Mesendoderm (in vitro differentiated cells): Measurements from ENCODE around the gene KAT8.
A peak's percentile ranks its signal among the peaks of the same experiment; 100 is the strongest.
"Not testable (repeated sequence)": the region's sequence is repeated elsewhere in the genome, so short reads cannot be mapped to it uniquely, and the experiment has no call there.

Source experiments
- DNase-seq: peaks from one replicate; pipeline ENCODE4 v3.0.0; 2013
- H2AK5ac ChIP-seq: 2 replicates; pipeline ENCODE4 v1.6.1; 2013; ENCODE audit warnings: low read length, inconsistent platforms
- H2BK120ac ChIP-seq: 2 replicates; pipeline ENCODE4 v1.6.1; 2013; ENCODE audit warnings: low read depth, mild to moderate bottlenecking, low read length, moderate library complexity, mixed read lengths
- H2BK15ac ChIP-seq: replicated peaks from 2 replicates; pipeline ENCODE4 v1.6.1; 2013; ENCODE audit warnings: low read depth, mild to moderate bottlenecking, moderate library complexity
- H2BK5ac ChIP-seq: 2 replicates; pipeline ENCODE4 v1.6.1; 2013; ENCODE audit warnings: low read length, inconsistent platforms
- H3K18ac ChIP-seq: 2 replicates; pipeline ENCODE4 v1.6.1; 2013; ENCODE audit warnings: mild to moderate bottlenecking, low read length, mixed read lengths
- H3K23ac ChIP-seq: one replicate; pipeline ENCODE4 v1.6.1; 2013; ENCODE audit warnings: low read length
- H3K27ac ChIP-seq: 2 replicates; pipeline ENCODE4 v1.5.1; 2013; ENCODE audit warnings: low read depth, mild to moderate bottlenecking, inconsistent platforms, low read length, moderate library complexity
- H3K27me3 ChIP-seq: 2 replicates; pipeline ENCODE4 v1.6.1; 2013; ENCODE audit warnings: low read length, control low read depth, mild to moderate bottlenecking, inconsistent platforms; ENCODE audit not compliant: insufficient read depth, poor library complexity
- H3K36me3 ChIP-seq: 2 replicates; pipeline ENCODE4 v1.6.1; 2013; ENCODE audit warnings: low read length, inconsistent platforms; ENCODE audit not compliant: control insufficient read depth, insufficient read depth
- H3K4ac ChIP-seq: one replicate; pipeline ENCODE4 v1.6.1; 2013; ENCODE audit warnings: low read depth, mild to moderate bottlenecking, low read length, moderate library complexity
- H3K4me1 ChIP-seq: 2 replicates; pipeline ENCODE4 v1.6.1; 2013; ENCODE audit warnings: low read depth, low read length, inconsistent platforms; ENCODE audit not compliant: control insufficient read depth
- H3K4me2 ChIP-seq: 2 replicates; pipeline ENCODE4 v1.6.1; 2013; ENCODE audit warnings: low read length
- H3K4me3 ChIP-seq: 2 replicates; pipeline ENCODE4 v1.5.1; 2013; ENCODE audit warnings: mild to moderate bottlenecking, low read length
- H3K56ac ChIP-seq: one replicate; pipeline ENCODE4 v1.6.1; 2013; ENCODE audit warnings: low read length
- H3K79me1 ChIP-seq: 2 replicates; pipeline ENCODE4 v1.6.1; 2013; ENCODE audit warnings: low read length, inconsistent platforms
- H3K79me2 ChIP-seq: 2 replicates; pipeline ENCODE4 v1.6.1; 2013; ENCODE audit warnings: mild to moderate bottlenecking, low read length; ENCODE audit not compliant: control insufficient read depth, insufficient read depth
- H3K9ac ChIP-seq: 2 replicates; pipeline ENCODE4 v1.6.1; 2013; ENCODE audit warnings: low read length, inconsistent platforms
- H4K5ac ChIP-seq: one replicate; pipeline ENCODE4 v1.6.1; 2013; ENCODE audit warnings: low read length
- H4K8ac ChIP-seq: one replicate; pipeline ENCODE4 v1.6.1; 2013; ENCODE audit warnings: low read depth, mild to moderate bottlenecking, control low read depth, low read length, moderate library complexity
- WGBS: extraction: QIAGEN DNeasy Blood & Tissue Kit; methylation state at CpG from one replicate; pipeline ENCODE4 v1.1.7; 2013; ENCODE audit warnings: low lambda C conversion rate, missing lambda C conversion rate; ENCODE audit not compliant: insufficient coverage; ENCODE audit errors: extremely low coverage; 5-methylcytosine and 5-hydroxymethylcytosine counted together

KAT8 gene

DNA sequence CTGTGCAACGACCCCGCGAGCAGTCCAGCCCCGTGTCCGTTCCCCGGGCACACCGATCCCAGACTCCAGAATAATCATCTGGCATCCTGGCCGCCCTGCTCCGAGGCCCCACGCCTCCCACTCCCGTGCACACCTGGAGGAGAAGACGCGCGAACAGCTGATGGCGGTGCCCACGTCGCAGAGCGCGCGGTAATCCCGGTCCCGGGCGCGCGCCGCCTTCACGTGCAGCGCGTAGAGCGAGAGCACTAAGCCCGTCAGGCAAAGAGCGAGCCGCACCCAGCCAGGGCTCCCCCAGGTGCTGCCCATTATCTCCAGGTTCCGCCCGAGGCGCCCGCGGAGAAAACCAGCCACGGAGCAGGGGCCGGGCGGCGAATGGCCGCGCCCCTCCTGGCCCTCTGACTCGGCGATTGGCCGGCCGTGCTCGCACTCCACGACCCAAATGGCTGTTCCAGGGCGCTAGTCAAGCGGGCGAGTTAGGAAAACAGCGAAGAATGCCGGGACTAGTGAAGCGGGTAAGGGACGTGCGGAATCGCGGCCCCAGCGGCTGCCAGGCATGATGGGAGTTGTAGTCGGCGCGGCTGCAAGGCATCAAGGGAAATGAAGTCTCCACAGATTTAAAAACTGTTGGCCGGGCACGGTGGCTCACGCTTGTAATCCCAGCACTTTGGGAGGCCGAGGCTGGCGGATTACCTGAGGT is 22.9 kb upstream of the KAT8 start, which contains the start of gene VKORC1:
Gene VKORC1, minus strand, starts transcription at position 374 of the 697 bp plus-strand sequence. Its CDS starts 68 bp downstream, at position 306.
- WGBS = no CpG with 5 or more reads among the region's 69 CpGs
- H2BK120ac ChIP-seq = no peak within 1 kb of the TSS
- peak within 1 kb of the TSS; percentile 18 for H3K27ac ChIP-seq
- peak within 1 kb of the TSS; percentile 92 for H3K9ac ChIP-seq
- peak within 1 kb of the TSS; percentile 15 for H3K23ac ChIP-seq
- peaks cover 5% of the 10 kb centered on the region for H3K79me2 ChIP-seq
- H2AK5ac ChIP-seq = peak within 1 kb of the TSS; percentile 65
- no peaks in the 10 kb centered on the region for H3K27me3 ChIP-seq
- H2BK5ac ChIP-seq = no peak within 1 kb of the TSS
- no peaks in the 10 kb centered on the region for H3K4me1 ChIP-seq
- peak within 1 kb of the TSS; percentile 97 for H4K5ac ChIP-seq
- H3K4me3 ChIP-seq = peak within 1 kb of the TSS; percentile 96
- H3K4me2 ChIP-seq = peak within 1 kb of the TSS; percentile 99
- H3K4ac ChIP-seq = peak within 1 kb of the TSS; percentile 87
- H4K8ac ChIP-seq = no peak within 1 kb of the TSS
- H3K18ac ChIP-seq = peak within 1 kb of the TSS; percentile 9
- H2BK15ac ChIP-seq = no peak within 1 kb of the TSS
- DNase-seq = peak; percentile 99
- H3K36me3 ChIP-seq = peaks cover 6% of the 10 kb centered on the region
- peaks cover 11% of the 10 kb centered on the region for H3K79me1 ChIP-seq
- peak within 1 kb of the TSS; percentile 99 for H3K56ac ChIP-seq

DNA sequence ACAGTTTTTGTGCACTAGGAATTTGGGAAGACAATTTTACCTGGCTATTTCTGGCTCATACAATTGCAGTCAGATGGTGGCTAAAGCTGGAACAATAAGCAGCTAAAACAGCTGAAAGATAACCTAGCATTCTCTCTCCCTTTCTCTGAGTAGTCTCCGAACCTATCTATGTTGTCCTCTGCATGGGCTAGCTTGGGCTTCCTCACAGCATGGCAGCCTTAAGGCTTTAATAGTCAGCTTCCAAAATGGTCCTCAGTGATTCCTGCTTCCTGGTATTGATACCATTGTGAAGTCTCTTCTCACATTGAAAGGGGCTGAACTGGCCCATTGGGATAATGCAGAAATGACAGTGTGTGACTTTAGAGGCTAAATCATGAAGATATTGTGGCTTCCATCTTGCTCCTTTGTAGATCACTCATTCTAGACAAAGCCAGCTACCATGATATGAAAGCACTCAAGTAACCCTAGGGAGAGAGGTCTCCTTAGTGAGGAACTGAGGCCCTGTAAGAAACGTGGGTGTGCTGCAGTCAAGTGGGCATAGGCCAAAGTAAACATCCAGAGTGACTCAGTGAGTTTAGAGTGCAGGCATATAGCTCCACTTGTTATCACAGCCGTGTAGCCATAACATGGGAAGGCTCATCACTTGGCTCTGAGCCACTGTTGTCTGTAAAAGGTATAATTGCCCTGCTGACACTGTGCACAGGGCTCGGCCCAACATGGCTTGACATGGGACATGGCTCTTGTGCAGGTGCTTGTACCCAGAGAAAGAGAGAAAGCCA is 17.4 kb upstream of the KAT8 start:
- H3K79me1 ChIP-seq = no peaks in the 10 kb centered on the region
- no CpG with 5 or more reads among the region's 4 CpGs for WGBS
- no peak overlapping the region for H3K23ac ChIP-seq
- no peak overlapping the region for H2AK5ac ChIP-seq
- H2BK120ac ChIP-seq = no peak overlapping the region
- H3K79me2 ChIP-seq = no peaks in the 10 kb centered on the region
- H3K27me3 ChIP-seq = no peaks in the 10 kb centered on the region
- no peak overlapping the region for H3K4me2 ChIP-seq
- H3K9ac ChIP-seq = no peak overlapping the region
- no peaks in the 10 kb centered on the region for H3K36me3 ChIP-seq
- no peak overlapping the region for H4K5ac ChIP-seq
- H4K8ac ChIP-seq = no peak overlapping the region
- no peak overlapping the region for H2BK5ac ChIP-seq
- H3K27ac ChIP-seq = no peak overlapping the region
- H3K4ac ChIP-seq = no peak overlapping the region
- H3K4me1 ChIP-seq = no peaks in the 10 kb centered on the region
- H3K56ac ChIP-seq = no peak overlapping the region
- no peak overlapping the region for H3K18ac ChIP-seq
- no peak overlapping the region for H3K4me3 ChIP-seq
- no peak for DNase-seq
- no peak overlapping the region for H2BK15ac ChIP-seq

DNA sequence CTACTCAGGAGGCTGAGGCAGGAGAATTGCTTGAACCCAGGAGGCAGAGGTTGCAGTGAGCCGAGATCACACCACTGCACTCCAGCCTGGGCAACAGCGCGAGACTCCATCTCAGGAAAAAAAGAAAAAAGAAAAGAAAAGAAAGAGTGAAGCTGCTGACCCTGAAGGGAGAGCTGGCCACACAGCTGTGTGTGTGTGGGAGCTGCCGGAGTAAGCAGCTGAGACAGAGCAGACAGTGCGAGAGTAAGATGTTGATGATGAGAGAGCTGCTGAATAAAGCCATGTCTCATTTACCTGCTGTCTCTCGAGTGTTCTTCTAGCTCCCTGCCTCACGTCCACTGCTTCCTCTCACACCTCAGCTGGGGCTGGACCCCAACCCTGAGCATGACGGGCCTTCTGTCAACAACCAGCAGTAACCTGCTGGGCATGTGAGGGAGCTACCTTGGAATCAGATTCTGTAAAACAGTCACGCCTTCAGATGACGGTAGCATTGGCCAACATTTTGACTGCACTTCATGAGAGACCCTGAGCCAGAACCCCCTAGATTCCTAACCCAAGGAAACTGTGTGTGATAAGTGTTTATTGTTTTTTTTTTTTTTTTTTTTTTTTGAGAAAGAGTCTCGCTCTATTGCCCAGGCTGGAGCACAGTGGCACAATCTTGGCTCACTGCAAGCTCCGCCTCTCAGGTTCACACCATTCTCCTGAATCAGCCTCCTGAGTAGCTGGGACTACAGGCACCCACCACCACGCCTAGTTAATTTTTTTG is 16.4 kb upstream of the KAT8 start:
- not testable (repeated sequence) for H3K4me2 ChIP-seq, H3K27me3 ChIP-seq, H2BK15ac ChIP-seq, DNase-seq, H3K23ac ChIP-seq, H3K27ac ChIP-seq, H4K8ac ChIP-seq, H3K9ac ChIP-seq, H3K79me1 ChIP-seq, H3K18ac ChIP-seq, H2BK5ac ChIP-seq, H3K4ac ChIP-seq, H3K79me2 ChIP-seq, H3K56ac ChIP-seq, H3K4me3 ChIP-seq, H4K5ac ChIP-seq, H2AK5ac ChIP-seq, H3K4me1 ChIP-seq, H2BK120ac ChIP-seq, H3K36me3 ChIP-seq
- WGBS = no CpG with 5 or more reads among the region's 13 CpGs

DNA sequence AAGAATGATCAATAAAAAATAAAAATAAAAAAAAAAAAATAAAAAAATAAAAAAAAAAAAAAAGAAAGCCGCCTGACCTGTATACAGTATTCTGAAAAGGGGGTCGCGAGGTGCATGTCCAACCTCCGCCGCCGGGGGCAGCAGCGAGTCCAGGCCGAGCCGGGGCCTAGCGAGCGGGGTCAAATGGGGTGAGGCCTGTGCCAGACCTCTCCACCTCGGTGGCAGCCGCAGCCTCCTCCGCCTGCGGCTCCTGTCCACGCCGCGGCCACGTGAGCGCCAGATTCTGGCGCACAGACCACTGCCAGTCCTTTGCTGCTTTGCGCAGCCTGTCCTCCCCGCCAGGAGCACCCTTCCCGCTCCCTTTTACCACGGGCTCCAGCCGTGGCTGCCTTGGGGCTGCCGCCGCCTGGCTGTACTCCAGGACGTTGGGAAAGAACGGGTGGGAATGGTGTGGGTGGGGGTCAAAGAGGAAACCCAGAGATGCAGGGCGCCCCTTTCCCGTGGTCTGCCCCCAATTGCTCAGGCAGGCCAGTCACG is 11.7 kb upstream of the KAT8 start:
- Histone ChIP-seq H3K36me3 (no peaks in the 10 kb centered on the region), H3K27me3 (no peaks in the 10 kb centered on the region), H2BK120ac (no peak overlapping the region), H2BK5ac (no peak overlapping the region), H2BK15ac (no peak overlapping the region), H3K27ac (no peak overlapping the region), H2AK5ac (no peak overlapping the region), H3K79me2 (no peaks in the 10 kb centered on the region), H3K4ac (no peak overlapping the region), H4K8ac (no peak overlapping the region), H3K4me2 (no peak overlapping the region), H3K18ac (no peak overlapping the region), H3K23ac (no peak overlapping the region), H3K79me1 (peaks cover 2% of the 10 kb centered on the region), H4K5ac (no peak overlapping the region), H3K9ac (peak overlapping the region; percentile 54), H3K4me3 (no peak overlapping the region), H3K4me1 (no peaks in the 10 kb centered on the region), H3K56ac (peak overlapping the region; percentile 91)
- WGBS = no CpG with 5 or more reads among the region's 33 CpGs
- peak; percentile 79 for DNase-seq

DNA sequence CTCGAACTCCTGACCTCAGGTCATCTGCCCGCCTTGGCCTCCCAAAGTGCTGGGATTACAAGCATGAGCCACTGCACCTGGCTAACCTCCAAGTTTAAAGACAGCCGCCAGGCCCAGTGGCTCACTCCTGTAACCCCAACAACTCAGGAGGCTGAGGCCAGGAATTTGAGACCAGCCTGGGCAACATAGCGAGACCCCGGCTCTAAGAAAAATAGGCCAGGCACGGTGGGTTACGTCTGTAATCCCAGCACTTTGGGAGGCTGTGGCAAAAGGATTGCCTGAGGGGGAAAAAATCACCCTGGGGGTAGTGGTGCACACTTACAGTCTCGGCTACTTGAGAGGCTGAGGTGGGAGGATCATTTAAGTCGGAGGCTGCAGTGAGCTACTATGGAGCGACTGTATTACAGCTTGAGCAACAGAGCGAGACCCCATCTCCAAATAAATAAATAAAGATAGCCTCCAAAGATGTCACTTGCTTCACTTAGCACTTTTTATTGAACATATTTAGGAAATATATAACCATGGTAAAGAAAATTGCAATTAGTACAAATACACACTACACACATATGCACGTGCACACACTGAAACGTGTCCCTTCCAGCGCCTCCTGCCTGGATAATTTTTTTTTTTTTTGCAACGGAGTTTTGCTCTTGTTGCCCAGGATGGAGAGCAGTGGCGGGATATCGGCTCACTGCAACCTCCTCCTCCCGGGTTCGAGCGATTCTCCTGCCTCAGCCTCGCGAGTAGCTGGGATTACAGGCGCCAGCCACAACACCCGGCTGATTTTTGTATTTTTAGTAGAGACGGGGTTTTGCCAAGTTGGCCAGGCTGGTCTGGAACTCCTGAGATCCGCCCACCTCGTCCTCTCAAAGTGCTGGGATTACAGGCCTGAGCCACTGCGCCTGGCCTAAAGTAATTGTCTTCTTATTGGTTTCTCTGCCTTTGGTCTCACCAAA is 10.7 kb upstream of the KAT8 start:
- DNase-seq = no peak
- Histone ChIP-seq H3K4me1 (no peaks in the 10 kb centered on the region), H4K8ac (no peak overlapping the region), H2BK15ac (no peak overlapping the region), H3K4me3 (no peak overlapping the region), H3K4me2 (no peak overlapping the region), H4K5ac (no peak overlapping the region), H3K9ac (no peak overlapping the region), H3K56ac (no peak overlapping the region), H2AK5ac (no peak overlapping the region), H2BK120ac (no peak overlapping the region), H3K27me3 (no peaks in the 10 kb centered on the region), H2BK5ac (no peak overlapping the region), H3K36me3 (peaks cover 2% of the 10 kb centered on the region), H3K23ac (no peak overlapping the region), H3K4ac (no peak overlapping the region), H3K79me1 (peaks cover 4% of the 10 kb centered on the region), H3K27ac (no peak overlapping the region), H3K79me2 (no peaks in the 10 kb centered on the region), H3K18ac (no peak overlapping the region)
- WGBS = no CpG with 5 or more reads among the region's 28 CpGs
